Urinary bladder (tissue), 4 donors: ENCODE measurements around the gene IYD. TPM values are rescaled to one million over a fixed set of nuclear protein-coding genes. Genes with fewer than 3 reads are reported as not detected.
"Not testable (repeated sequence)": the region's sequence is repeated elsewhere in the genome, so short reads cannot be mapped to it uniquely, and the experiment has no call there.

ENCODE experiments used
- DNase-seq: peaks from one replicate; pipeline ENCODE4 v3.0.0-alpha.2; 2015; ENCODE audit errors: extremely low spot score
- H3K27ac ChIP-seq: one replicate; pipeline ENCODE4 v1.5.1; 2013; ENCODE audit warnings: low read depth, mild to moderate bottlenecking, moderate library complexity
- H3K36me3 ChIP-seq: one replicate; pipeline ENCODE4 v1.6.1; 2013; ENCODE audit warnings: mild to moderate bottlenecking, moderate library complexity; ENCODE audit not compliant: insufficient read depth
- H3K4me1 ChIP-seq: one replicate; pipeline ENCODE4 v1.6.1; 2013; ENCODE audit warnings: mild to moderate bottlenecking, moderate library complexity; ENCODE audit not compliant: insufficient read depth
- H3K4me3 ChIP-seq: one replicate; pipeline ENCODE4 v1.5.1; 2013; ENCODE audit warnings: low read depth, low read length
- WGBS: extraction: QIAGEN DNeasy Blood & Tissue Kit; methylation state at CpG from one replicate; pipeline ENCODE4 v1.1.7; 2013; 5-methylcytosine and 5-hydroxymethylcytosine counted together
- polyA plus RNA-seq: library from polyadenylated mRNA; stranded (reverse); fragments of 200-250 nt; gene quantifications from one replicate; pipeline ENCODE4 v1.2.3, GENCODE V29; 2013
- total RNA-seq: library from RNA; depleted of rRNA; stranded (reverse); fragments of >200 nt; gene quantifications from one replicate; pipeline ENCODE4 v1.2.3, GENCODE V29; 2014
- donor health status: healthy with polysubstance abuse.
- donor health status: healthy.

The IYD gene
- total and polyA plus RNA-seq, 2 donors, result 0.03 to 0.69 TPM

- 85% methylated on average over 7 of the region's 7 CpGs for WGBS
- no peaks in the 10 kb centered on the region for H3K36me3 ChIP-seq
- H3K4me3 ChIP-seq, result no peak overlapping the region
- DNase-seq, result no peak
- H3K4me1 ChIP-seq, result no peaks in the 10 kb centered on the region
- no peak overlapping the region for H3K27ac ChIP-seq
Measured at GRCh38 chr6:150366118-150366778, 2.6 kb upstream of the IYD start.

GRCh38 chr6:150369408-150369807 lies 596 bp downstream of the IYD start:
- Histone ChIP-seq H3K36me3 (no peaks in the 10 kb centered on the region), H3K27ac (no peak overlapping the region), H3K4me1 (no peaks in the 10 kb centered on the region), H3K4me3 (no peak overlapping the region)
- no peak for DNase-seq
- 82% methylated on average over 2 of the region's 2 CpGs for WGBS

- DNase-seq, result no peak
- Histone ChIP-seq H3K27ac (no peak overlapping the region), H3K4me1 (no peaks in the 10 kb centered on the region), H3K36me3 (no peaks in the 10 kb centered on the region), H3K4me3 (no peak overlapping the region)
- 87% methylated on average over 12 of the region's 12 CpGs for WGBS
Measured at GRCh38 chr6:150370112-150370511, 1.3 kb downstream of the IYD start.

GRCh38 chr6:150371356-150371755 lies 2.5 kb downstream of the IYD start:
- H3K4me3 ChIP-seq, result no peak overlapping the region
- H3K27ac ChIP-seq, result no peak overlapping the region
- H3K36me3 ChIP-seq, result no peaks in the 10 kb centered on the region
- no peak for DNase-seq
- no peaks in the 10 kb centered on the region for H3K4me1 ChIP-seq
- WGBS, result 86% methylated on average over 2 of the region's 2 CpGs

GRCh38 chr6:150372051-150372450 lies 3.2 kb downstream of the IYD start:
- Histone ChIP-seq H3K4me3 (no peak overlapping the region), H3K27ac (no peak overlapping the region), H3K36me3 (no peaks in the 10 kb centered on the region), H3K4me1 (no peaks in the 10 kb centered on the region)
- 96% methylated on average over 1 of the region's 1 CpG for WGBS
- DNase-seq, result no peak

GRCh38 chr6:150373260-150373701 lies 4.5 kb downstream of the IYD start:
- Histone ChIP-seq H3K4me3 (no peak overlapping the region), H3K36me3 (no peaks in the 10 kb centered on the region), H3K27ac (no peak overlapping the region), H3K4me1 (no peaks in the 10 kb centered on the region)
- WGBS, result 58% methylated on average over 2 of the region's 2 CpGs
- no peak for DNase-seq

- not testable (repeated sequence) for H3K36me3 ChIP-seq, H3K4me3 ChIP-seq, H3K4me1 ChIP-seq, DNase-seq, H3K27ac ChIP-seq
- WGBS, result 56% methylated on average over 5 of the region's 5 CpGs
Measured at GRCh38 chr6:150374346-150374745, 5.5 kb downstream of the IYD start.

GRCh38 chr6:150377211-150377781 lies 8.5 kb downstream of the IYD start:
- 55% methylated on average over 4 of the region's 4 CpGs for WGBS

GRCh38 chr6:150380256-150380655 lies 11.4 kb downstream of the IYD start:
- 86% methylated on average over 1 of the region's 1 CpG for WGBS
- Histone ChIP-seq H3K36me3 (no peaks in the 10 kb centered on the region), H3K27ac (no peak overlapping the region), H3K4me1 (no peaks in the 10 kb centered on the region), H3K4me3 (no peak overlapping the region)
- DNase-seq, result no peak

More at GRCh38 chr6:150377211-150377781, 8.5 kb downstream of the IYD start:
- Histone ChIP-seq H3K36me3 (no peaks in the 10 kb centered on the region), H3K27ac (no peak overlapping the region), H3K4me1 (no peaks in the 10 kb centered on the region), H3K4me3 (no peak overlapping the region)
- no peak for DNase-seq

- Histone ChIP-seq H3K4me3 (no peak overlapping the region), H3K4me1 (no peaks in the 10 kb centered on the region), H3K36me3 (no peaks in the 10 kb centered on the region), H3K27ac (no peak overlapping the region)
- WGBS, result 84% methylated on average over 4 of the region's 4 CpGs
- DNase-seq, result no peak
Measured at GRCh38 chr6:150382171-150382570, 13.4 kb downstream of the IYD start.

- H3K36me3 ChIP-seq, result no peaks in the 10 kb centered on the region
- WGBS, result 82% methylated on average over 4 of the region's 4 CpGs
- DNase-seq, result no peak
- H3K4me1 ChIP-seq, result no peaks in the 10 kb centered on the region
- no peak overlapping the region for H3K27ac ChIP-seq
- no peak overlapping the region for H3K4me3 ChIP-seq
Measured at GRCh38 chr6:150391414-150391813, 22.6 kb downstream of the IYD start.

- H3K4me1 ChIP-seq, result no peaks in the 10 kb centered on the region
- 66% methylated on average over 3 of the region's 3 CpGs for WGBS
- H3K4me3 ChIP-seq, result no peak overlapping the region
- H3K27ac ChIP-seq, result no peak overlapping the region
- H3K36me3 ChIP-seq, result no peaks in the 10 kb centered on the region
- no peak for DNase-seq
Measured at GRCh38 chr6:150391890-150392289, 23.1 kb downstream of the IYD start.

GRCh38 chr6:150392452-150393220 lies 23.8 kb downstream of the IYD start:
- no peaks in the 10 kb centered on the region for H3K36me3 ChIP-seq
- DNase-seq, result no peak
- H3K4me1 ChIP-seq, result no peaks in the 10 kb centered on the region
- WGBS, result 88% methylated on average over 12 of the region's 12 CpGs
- H3K27ac ChIP-seq, result no peak overlapping the region
- H3K4me3 ChIP-seq, result no peak overlapping the region
